ENCODE data around the gene SNRNP25. TPM values are rescaled to one million over a fixed set of nuclear protein-coding genes. Genes with fewer than 3 reads are reported as not detected.
A peak's percentile ranks its signal among the peaks of the same experiment; 100 is the strongest.
"Not testable (repeated sequence)": the region's sequence is repeated elsewhere in the genome, so short reads cannot be mapped to it uniquely, and the experiment has no call there.

SNRNP25 gene
- total and polyA plus RNA-seq, 3 experiments from 2014 or later: 16.3 to 110 (median 108) TPM

GRCh38 chr16:33154-33876 is 20.3 kb upstream of the SNRNP25 start:
- H3K27me3 ChIP-seq (ENCODE audit: insufficient read depth, low read length, poor library complexity, severe bottlenecking); H3K4me3 Mint-ChIP-seq; H3K9me3 ChIP-seq (ENCODE audit: low read length); H3K27ac Mint-ChIP-seq; H3K27me3 Mint-ChIP-seq; H3K4me1 ChIP-seq (ENCODE audit: insufficient read depth, low read length); H3K9me3 Mint-ChIP-seq; POLR2A ChIA-PET; H3K4me3 ChIP-seq (ENCODE audit: low read length); H3K36me3 ChIP-seq (ENCODE audit: insufficient read depth, low read length); H3K4me1 Mint-ChIP-seq; H3K27ac ChIP-seq (ENCODE audit: low read depth, low read length); DNase-seq; H3K36me3 Mint-ChIP-seq: not testable (repeated sequence)
- CTCF ChIA-PET: interaction anchor here (0.6 kb wide), 1 partner anchor 54 kb away, joined by 3 read pairs; no protein-coding TSS in a partner anchor

DNA sequence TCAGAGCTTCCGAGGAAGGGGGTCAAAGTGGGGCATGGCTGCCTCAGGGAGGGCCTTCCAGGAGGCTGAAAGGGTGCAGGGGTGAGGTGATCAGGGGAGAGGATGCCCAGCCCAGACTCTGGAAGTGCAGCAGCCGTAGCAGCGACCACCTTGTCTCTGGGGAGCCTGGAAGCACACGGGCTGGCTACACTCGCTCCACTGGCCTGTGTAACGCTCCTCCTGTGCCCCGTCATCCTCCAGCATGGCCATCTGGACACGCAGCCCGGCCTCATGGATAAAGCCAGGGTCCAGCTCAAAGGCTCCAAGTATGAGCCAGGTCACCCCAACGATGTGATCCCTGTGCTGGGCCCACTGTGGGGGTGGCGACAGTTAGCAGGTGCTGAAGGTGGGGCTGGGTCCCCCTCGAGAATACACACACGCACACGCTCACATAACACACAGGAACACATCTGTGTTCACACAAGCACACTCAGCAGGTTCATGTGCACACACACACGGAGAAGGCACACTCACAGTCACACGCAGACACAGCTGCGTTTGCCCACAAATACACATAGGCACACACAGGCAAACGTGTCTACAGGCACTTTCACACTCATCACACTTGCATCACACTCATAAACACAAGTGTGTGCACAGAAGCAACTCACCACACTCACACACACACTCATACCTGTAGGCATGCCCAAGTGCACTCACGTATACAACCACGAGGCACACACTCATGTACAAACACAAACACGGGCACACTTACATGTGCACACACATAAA is 19.6 kb upstream of the SNRNP25 start:
- Mint-ChIP-seq H3K4me1 (peaks cover 10 to 17% (median 16%) of the 10 kb centered on the region in 3 donors), H3K36me3 (peaks cover 0 to 2% (median 0%) of the 10 kb centered on the region in 3 donors), H3K27ac (peak overlapping the region in 2 of 8 donors; percentile 6 to 58), H3K27me3 (no peaks in the 10 kb centered on the region), H3K9me3 (no peaks in the 10 kb centered on the region), H3K4me3 (no peak overlapping the region)
- Histone ChIP-seq H3K36me3 (ENCODE audit: insufficient read depth, low read length) (no peaks in the 10 kb centered on the region), H3K4me1 (ENCODE audit: insufficient read depth, low read length) (peaks cover 7% of the 10 kb centered on the region), H3K9me3 (ENCODE audit: low read length) (no peaks in the 10 kb centered on the region), H3K27ac (ENCODE audit: low read depth, low read length) (no peak overlapping the region), H3K27me3 (ENCODE audit: insufficient read depth, low read length, poor library complexity, severe bottlenecking) (no peaks in the 10 kb centered on the region), H3K4me3 (ENCODE audit: low read length) (no peak overlapping the region)
- CTCF ChIA-PET: interaction anchor here (0.6 to 1.9 kb wide), 2 partner anchors 20 to 54 kb away, joined by 3 to 4 read pairs; partner anchors contain the start of genes POLR3K and SNRNP25
- POLR2A ChIA-PET: no interaction called here
- no peak for DNase-seq

- H3K27ac ChIP-seq (ENCODE audit: low read depth, low read length): no peak overlapping the region
- H3K4me3 ChIP-seq (ENCODE audit: low read length): no peak overlapping the region
- DNase-seq: no peak
- no peaks in the 10 kb centered on the region for H3K27me3 Mint-ChIP-seq
- no peaks in the 10 kb centered on the region for H3K27me3 ChIP-seq (ENCODE audit: insufficient read depth, low read length, poor library complexity, severe bottlenecking)
- CTCF ChIA-PET: interaction anchor here (1.9 kb wide), 1 partner anchor 19 kb away, joined by 4 read pairs; the partner anchor contains the start of genes POLR3K and SNRNP25
- H3K4me1 ChIP-seq (ENCODE audit: insufficient read depth, low read length): peaks cover 12% of the 10 kb centered on the region
- peaks cover 15 to 22% (median 21%) of the 10 kb centered on the region in 3 donors for H3K4me1 Mint-ChIP-seq
- H3K4me3 Mint-ChIP-seq: no peak overlapping the region
- no peaks in the 10 kb centered on the region for H3K36me3 ChIP-seq (ENCODE audit: insufficient read depth, low read length)
- peak overlapping the region in 2 of 8 donors; percentile 6 to 58 for H3K27ac Mint-ChIP-seq
- H3K9me3 ChIP-seq (ENCODE audit: low read length): no peaks in the 10 kb centered on the region
- no peaks in the 10 kb centered on the region for H3K9me3 Mint-ChIP-seq
- POLR2A ChIA-PET: no interaction called here
- peaks cover 0 to 4% (median 0%) of the 10 kb centered on the region in 3 donors for H3K36me3 Mint-ChIP-seq
Measured at GRCh38 chr16:34648-34987, 19.0 kb upstream of the SNRNP25 start.

DNA sequence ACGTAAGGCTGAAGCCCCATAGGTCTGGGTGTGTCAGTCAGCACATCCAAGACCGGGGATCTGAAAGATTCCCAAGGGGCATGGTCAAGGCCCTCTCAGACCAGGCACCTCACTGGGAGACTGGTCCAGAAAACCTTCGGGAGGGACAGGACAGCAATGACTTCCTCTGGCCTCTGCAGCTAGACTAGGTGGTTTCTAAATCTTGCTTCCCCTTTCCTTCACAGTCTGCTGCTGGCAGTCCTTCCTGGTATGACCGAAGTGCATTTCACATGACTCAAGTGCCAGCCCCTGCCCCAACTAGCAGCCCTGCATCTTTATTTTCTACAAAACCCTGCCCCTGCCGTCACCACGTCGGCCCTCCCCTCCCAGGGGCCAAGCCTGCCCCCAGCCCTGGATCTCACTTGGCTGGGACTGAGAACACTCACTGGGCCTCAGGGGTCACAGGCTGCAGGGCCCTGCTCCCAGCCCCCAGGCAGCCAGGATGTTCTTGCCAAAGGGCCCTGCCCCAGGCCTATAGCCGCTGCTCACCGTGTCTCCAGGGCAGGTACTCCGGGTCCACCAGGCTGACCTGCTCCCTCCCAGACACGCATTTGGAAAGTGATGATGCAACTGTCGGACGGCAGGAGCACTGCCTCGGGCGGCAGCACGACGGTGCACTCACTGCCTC is 18.5 kb upstream of the SNRNP25 start:
- Histone ChIP-seq H3K4me1 (ENCODE audit: insufficient read depth, low read length) (peaks cover 12% of the 10 kb centered on the region), H3K9me3 (ENCODE audit: low read length) (no peaks in the 10 kb centered on the region), H3K27me3 (ENCODE audit: insufficient read depth, low read length, poor library complexity, severe bottlenecking) (no peaks in the 10 kb centered on the region), H3K27ac (ENCODE audit: low read depth, low read length) (no peak overlapping the region), H3K36me3 (ENCODE audit: insufficient read depth, low read length) (no peaks in the 10 kb centered on the region), H3K4me3 (ENCODE audit: low read length) (no peak overlapping the region)
- Mint-ChIP-seq H3K4me1 (peaks cover 16 to 28% (median 26%) of the 10 kb centered on the region in 3 donors), H3K27me3 (no peaks in the 10 kb centered on the region), H3K4me3 (no peak overlapping the region), H3K9me3 (no peaks in the 10 kb centered on the region), H3K27ac (no peak overlapping the region), H3K36me3 (peaks cover 0 to 4% (median 0%) of the 10 kb centered on the region in 3 donors)
- ChIA-PET CTCF (interaction anchor here (1.9 kb wide), 1 partner anchor 19 kb away, joined by 4 read pairs; the partner anchor contains the start of genes POLR3K and SNRNP25), POLR2A (no interaction called here)
- DNase-seq: no peak

DNA sequence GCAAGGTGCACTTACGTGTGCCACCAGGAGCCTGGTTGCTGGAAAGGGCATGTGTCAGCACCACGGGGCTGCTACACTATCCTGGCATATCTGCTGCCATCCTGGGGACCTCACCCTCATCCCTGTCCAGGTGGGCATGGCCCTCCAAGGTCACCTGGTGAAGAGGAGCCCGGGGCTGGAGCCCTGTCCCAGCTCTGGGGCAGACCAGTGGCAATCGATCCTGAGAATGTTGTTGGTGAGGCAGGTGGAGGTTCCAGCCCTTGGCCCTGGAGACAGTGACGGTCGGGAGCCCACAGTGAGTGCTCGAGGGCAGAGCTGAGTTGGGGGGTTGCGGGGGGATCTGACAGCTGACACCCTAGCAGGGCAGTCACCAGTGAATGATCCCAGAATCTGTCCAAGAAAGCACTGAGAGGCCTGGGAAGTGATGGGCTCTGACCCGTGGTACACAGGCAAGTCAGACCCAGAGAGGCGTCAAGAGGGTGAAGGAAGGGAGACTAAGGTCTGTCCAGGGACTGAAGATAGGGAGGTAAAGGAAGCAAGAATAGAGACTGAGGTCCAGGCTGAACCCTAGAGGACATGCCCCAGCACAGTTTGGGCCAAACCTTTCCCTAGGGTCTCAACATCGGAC is 17.8 kb upstream of the SNRNP25 start:
- ChIA-PET POLR2A (no interaction called here), CTCF (interaction anchor here (1.9 kb wide), 1 partner anchor 18 kb away, joined by 4 read pairs; the partner anchor contains the start of genes POLR3K and SNRNP25)
- Mint-ChIP-seq H3K36me3 (peaks cover 0 to 4% (median 0%) of the 10 kb centered on the region in 3 donors), H3K4me1 (peaks cover 16 to 28% (median 27%) of the 10 kb centered on the region in 3 donors), H3K27me3 (no peaks in the 10 kb centered on the region), H3K27ac (peak overlapping the region in 2 of 8 donors; percentile 17 to 61), H3K4me3 (peak overlapping the region in 1 of 7 donors; percentile 29), H3K9me3 (no peaks in the 10 kb centered on the region)
- H3K27me3 ChIP-seq (ENCODE audit: insufficient read depth, low read length, poor library complexity, severe bottlenecking): no peaks in the 10 kb centered on the region
- DNase-seq: no peak
- H3K4me3 ChIP-seq (ENCODE audit: low read length): no peak overlapping the region
- H3K9me3 ChIP-seq (ENCODE audit: low read length): no peaks in the 10 kb centered on the region
- peaks cover 12% of the 10 kb centered on the region for H3K4me1 ChIP-seq (ENCODE audit: insufficient read depth, low read length)
- H3K36me3 ChIP-seq (ENCODE audit: insufficient read depth, low read length): no peaks in the 10 kb centered on the region
- H3K27ac ChIP-seq (ENCODE audit: low read depth, low read length): no peak overlapping the region

DNA sequence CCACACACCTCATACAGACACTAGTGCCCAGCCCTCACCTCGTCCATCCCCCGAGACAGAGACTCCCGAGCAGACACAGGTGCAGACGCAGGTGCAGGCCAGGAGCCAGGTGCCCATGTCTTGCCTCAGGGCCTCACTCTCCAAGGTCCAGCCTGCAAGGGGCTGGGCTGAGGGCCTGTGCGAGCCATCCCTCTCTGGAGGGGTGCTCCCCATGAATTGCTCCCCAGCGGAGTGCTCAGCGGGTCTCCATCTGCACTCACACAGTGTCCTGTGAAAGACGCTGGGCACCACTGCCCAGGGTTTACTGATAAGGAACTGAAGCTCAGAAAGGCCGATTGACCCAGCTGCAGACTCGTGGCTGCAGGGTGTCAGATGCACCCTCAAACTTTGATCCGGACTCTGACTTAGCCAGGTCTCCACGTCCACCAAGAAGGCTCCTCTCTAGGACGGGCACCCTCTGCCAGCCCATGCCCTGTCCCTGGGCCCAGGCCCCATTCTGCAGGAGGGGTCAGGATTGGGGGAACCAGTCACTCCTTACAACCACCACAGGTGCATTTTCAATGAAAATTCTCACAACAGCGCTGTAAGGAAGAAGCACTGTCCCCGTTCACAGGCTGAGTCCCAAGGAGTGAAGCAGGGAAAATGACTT is 17.2 kb upstream of the SNRNP25 start:
- Mint-ChIP-seq H3K27ac (peak overlapping the region in 3 of 8 donors; percentile 17 to 83 (median 70)), H3K36me3 (peaks cover 0 to 6% (median 0%) of the 10 kb centered on the region in 3 donors)
- CTCF ChIA-PET: no interaction called here

GRCh38 chr16:37511-37910 is 16.1 kb upstream of the SNRNP25 start:
- ChIA-PET CTCF (no interaction called here), POLR2A (no interaction called here)
- Mint-ChIP-seq H3K27ac (no peak overlapping the region), H3K36me3 (peaks cover 0 to 15% (median 0%) of the 10 kb centered on the region in 3 donors), H3K27me3 (no peaks in the 10 kb centered on the region), H3K4me1 (peaks cover 24 to 41% (median 37%) of the 10 kb centered on the region in 3 donors), H3K9me3 (no peaks in the 10 kb centered on the region), H3K4me3 (no peak overlapping the region)
- H3K27ac ChIP-seq (ENCODE audit: low read depth, low read length): no peak overlapping the region
- H3K4me1 ChIP-seq (ENCODE audit: insufficient read depth, low read length): peaks cover 12% of the 10 kb centered on the region
- H3K4me3 ChIP-seq (ENCODE audit: low read length): no peak overlapping the region
- DNase-seq: no peak
- H3K27me3 ChIP-seq (ENCODE audit: insufficient read depth, low read length, poor library complexity, severe bottlenecking): no peaks in the 10 kb centered on the region
- no peaks in the 10 kb centered on the region for H3K9me3 ChIP-seq (ENCODE audit: low read length)
- no peaks in the 10 kb centered on the region for H3K36me3 ChIP-seq (ENCODE audit: insufficient read depth, low read length)

More for the DNA sequence above, 17.2 kb upstream of the SNRNP25 start:
- no peak overlapping the region for H3K27ac ChIP-seq (ENCODE audit: low read depth, low read length)
- Mint-ChIP-seq H3K4me3 (peak overlapping the region in 1 of 7 donors; percentile 29), H3K9me3 (no peaks in the 10 kb centered on the region), H3K27me3 (no peaks in the 10 kb centered on the region), H3K4me1 (peaks cover 16 to 33% (median 28%) of the 10 kb centered on the region in 3 donors)
- no peak for DNase-seq
- peaks cover 12% of the 10 kb centered on the region for H3K4me1 ChIP-seq (ENCODE audit: insufficient read depth, low read length)
- POLR2A ChIA-PET: no interaction called here
- no peak overlapping the region for H3K4me3 ChIP-seq (ENCODE audit: low read length)
- no peaks in the 10 kb centered on the region for H3K9me3 ChIP-seq (ENCODE audit: low read length)
- no peaks in the 10 kb centered on the region for H3K27me3 ChIP-seq (ENCODE audit: insufficient read depth, low read length, poor library complexity, severe bottlenecking)
- no peaks in the 10 kb centered on the region for H3K36me3 ChIP-seq (ENCODE audit: insufficient read depth, low read length)
